H1 (cell line): ENCODE results near the gene PLCH2.

Experiments used
- EP300 ChIP-seq, 2 experiments: IDR thresholded peaks; 1 replicate in 1 of 2; 2 replicates in 1 of 2; pipeline ENCODE4 v1.6.1; 2011 to 2012; ENCODE audit warnings: low read depth in 2 of 2, low read length in 2 of 2, mild to moderate bottlenecking in 2 of 2, borderline replicate concordance in 1 of 2, inconsistent platforms in 1 of 2, moderate library complexity in 1 of 2
- RAD21 ChIP-seq, 2 experiments: IDR thresholded peaks in 1 of 2; conservative IDR thresholded peaks in 1 of 2; 2 replicates each; pipeline ENCODE4 v1.6.1; 2011; ENCODE audit warnings: low read depth in 2 of 2, low read length in 2 of 2, improper control_type of control experiment in 1 of 2, inconsistent platforms in 1 of 2, mild to moderate bottlenecking in 1 of 2, moderate library complexity in 1 of 2
- TF ChIP-seq, protein P1 (sequence below), 3 experiments: IDR thresholded peaks; 1 replicate in 2 of 3; 2 replicates in 1 of 3; pipeline versions ENCODE4 v1.5.1 to v1.6.1; 2011; ENCODE audit warnings: low read length in 3 of 3, mild to moderate bottlenecking in 3 of 3, inconsistent platforms in 2 of 3, low read depth in 1 of 3, moderate library complexity in 1 of 3; ENCODE audit not compliant: insufficient read depth in 1 of 3; ENCODE audit errors: control extremely low read depth in 1 of 3

DNA sequence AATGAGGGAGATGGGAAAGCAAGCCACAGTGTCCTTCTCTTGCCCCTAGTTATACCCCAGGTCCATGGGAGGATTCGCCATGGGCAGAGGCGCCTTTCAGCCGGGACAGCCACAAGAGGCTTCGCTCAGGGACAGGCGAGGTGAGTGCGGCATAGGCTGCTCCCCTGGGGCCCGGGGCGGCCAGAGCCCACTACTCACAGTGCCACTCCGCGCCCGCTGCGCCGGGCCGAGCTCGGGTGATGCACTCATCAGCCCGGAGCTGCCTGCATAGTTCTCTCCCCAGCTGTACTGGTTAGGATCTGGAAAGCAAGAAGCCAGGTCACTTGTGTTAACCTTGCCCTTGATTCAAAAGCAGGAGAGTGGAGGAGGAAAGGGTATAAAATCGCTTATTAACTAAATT is 41.9 kb downstream of the PLCH2 start:
- no peak for TF ChIP-seq RAD21 (IDR thresholded peaks at IDR 0.05 in 1 of 2, conservative IDR thresholded peaks at IDR 0.05 in 1 of 2; ENCODE audit: low read depth in 2 of 2, low read length in 2 of 2)
- TF ChIP-seq, protein P1, sequence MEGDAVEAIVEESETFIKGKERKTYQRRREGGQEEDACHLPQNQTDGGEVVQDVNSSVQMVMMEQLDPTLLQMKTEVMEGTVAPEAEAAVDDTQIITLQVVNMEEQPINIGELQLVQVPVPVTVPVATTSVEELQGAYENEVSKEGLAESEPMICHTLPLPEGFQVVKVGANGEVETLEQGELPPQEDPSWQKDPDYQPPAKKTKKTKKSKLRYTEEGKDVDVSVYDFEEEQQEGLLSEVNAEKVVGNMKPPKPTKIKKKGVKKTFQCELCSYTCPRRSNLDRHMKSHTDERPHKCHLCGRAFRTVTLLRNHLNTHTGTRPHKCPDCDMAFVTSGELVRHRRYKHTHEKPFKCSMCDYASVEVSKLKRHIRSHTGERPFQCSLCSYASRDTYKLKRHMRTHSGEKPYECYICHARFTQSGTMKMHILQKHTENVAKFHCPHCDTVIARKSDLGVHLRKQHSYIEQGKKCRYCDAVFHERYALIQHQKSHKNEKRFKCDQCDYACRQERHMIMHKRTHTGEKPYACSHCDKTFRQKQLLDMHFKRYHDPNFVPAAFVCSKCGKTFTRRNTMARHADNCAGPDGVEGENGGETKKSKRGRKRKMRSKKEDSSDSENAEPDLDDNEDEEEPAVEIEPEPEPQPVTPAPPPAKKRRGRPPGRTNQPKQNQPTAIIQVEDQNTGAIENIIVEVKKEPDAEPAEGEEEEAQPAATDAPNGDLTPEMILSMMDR (IDR thresholded peaks at IDR 0.05; ENCODE audit: control extremely low read depth in 1 of 3, insufficient read depth in 1 of 3, low read depth in 1 of 3, low read length in 3 of 3) = no peak
- no peak for TF ChIP-seq EP300 (IDR thresholded peaks at IDR 0.05; ENCODE audit: borderline replicate concordance in 1 of 2, low read depth in 2 of 2, low read length in 2 of 2)
